ENCODE measurements around the gene DVL1. TPM values are rescaled to one million over a fixed set of nuclear protein-coding genes. Genes with fewer than 3 reads are reported as not detected.
"Not testable (repeated sequence)": the region's sequence is repeated elsewhere in the genome, so short reads cannot be mapped to it uniquely, and the experiment has no call there.

DVL1 gene
- total RNA-seq, 1 donor from 2014 or later, result 92.9 TPM

DNA sequence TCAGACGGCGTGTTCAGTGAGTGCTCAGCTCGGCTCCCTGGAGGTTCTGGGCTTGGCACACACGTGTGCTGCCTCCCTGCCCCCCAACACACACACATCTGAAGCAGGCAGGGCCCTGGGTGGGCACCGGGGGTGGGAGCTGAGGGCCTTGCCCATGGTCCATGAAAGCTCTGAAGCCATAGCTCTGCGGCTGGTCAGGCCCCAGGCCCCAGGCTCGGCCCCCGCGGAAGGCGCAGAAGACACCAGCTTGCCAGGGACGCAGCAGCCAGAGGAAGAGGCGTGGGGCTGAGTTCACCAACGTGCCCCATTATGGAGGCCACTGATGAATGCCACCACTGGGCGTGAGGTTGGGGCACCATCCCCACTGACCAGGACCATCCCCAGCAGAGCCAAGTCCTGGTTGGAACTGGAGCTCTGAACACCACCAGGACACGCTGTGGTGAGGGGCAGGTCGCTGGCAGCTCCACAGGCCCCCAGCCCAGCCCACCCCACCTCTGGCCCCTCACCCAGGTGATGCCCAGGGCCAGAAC, 21.6 kb upstream of the DVL1 start:
- no peaks in the 10 kb centered on the region for H3K27me3 Mint-ChIP-seq (ENCODE audit: unreplicated experiment)
- peaks cover 23% of the 10 kb centered on the region for H3K4me1 Mint-ChIP-seq (ENCODE audit: unreplicated experiment)
- peaks cover 3% of the 10 kb centered on the region for H3K36me3 Mint-ChIP-seq (ENCODE audit: unreplicated experiment)
- no peak for DNase-seq (ENCODE audit: extremely low spot score, unreplicated experiment)
- TF ChIP-seq, protein P1, sequence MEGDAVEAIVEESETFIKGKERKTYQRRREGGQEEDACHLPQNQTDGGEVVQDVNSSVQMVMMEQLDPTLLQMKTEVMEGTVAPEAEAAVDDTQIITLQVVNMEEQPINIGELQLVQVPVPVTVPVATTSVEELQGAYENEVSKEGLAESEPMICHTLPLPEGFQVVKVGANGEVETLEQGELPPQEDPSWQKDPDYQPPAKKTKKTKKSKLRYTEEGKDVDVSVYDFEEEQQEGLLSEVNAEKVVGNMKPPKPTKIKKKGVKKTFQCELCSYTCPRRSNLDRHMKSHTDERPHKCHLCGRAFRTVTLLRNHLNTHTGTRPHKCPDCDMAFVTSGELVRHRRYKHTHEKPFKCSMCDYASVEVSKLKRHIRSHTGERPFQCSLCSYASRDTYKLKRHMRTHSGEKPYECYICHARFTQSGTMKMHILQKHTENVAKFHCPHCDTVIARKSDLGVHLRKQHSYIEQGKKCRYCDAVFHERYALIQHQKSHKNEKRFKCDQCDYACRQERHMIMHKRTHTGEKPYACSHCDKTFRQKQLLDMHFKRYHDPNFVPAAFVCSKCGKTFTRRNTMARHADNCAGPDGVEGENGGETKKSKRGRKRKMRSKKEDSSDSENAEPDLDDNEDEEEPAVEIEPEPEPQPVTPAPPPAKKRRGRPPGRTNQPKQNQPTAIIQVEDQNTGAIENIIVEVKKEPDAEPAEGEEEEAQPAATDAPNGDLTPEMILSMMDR (IDR thresholded peaks at IDR 0.05), result no peak
- no peak overlapping the region for H3K27ac Mint-ChIP-seq (ENCODE audit: unreplicated experiment)
- no peaks in the 10 kb centered on the region for H3K9me3 Mint-ChIP-seq (ENCODE audit: unreplicated experiment)
- H3K4me3 Mint-ChIP-seq (ENCODE audit: unreplicated experiment), result no peak overlapping the region

DNA sequence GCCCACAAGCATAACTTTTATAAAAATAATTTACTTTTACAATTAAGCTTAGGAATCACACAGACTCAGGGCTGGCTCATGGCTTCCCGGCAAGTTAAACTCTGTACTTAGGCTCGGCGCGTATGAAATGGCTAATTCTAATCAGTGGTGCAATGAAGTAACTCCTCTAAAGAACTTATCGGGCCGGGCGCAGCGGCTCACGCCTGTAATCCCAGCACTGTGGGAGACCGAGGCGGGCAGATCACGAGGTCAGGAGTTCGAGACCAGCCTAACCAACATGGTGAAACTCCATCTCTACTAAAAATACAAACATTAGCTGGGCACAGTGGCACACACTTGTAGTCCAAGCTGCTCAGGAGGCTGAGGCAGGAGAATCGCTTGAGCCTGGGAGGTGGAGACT, 20.9 kb upstream of the DVL1 start:
- H3K9me3 Mint-ChIP-seq (ENCODE audit: unreplicated experiment); H3K4me3 Mint-ChIP-seq (ENCODE audit: unreplicated experiment); H3K36me3 Mint-ChIP-seq (ENCODE audit: unreplicated experiment); H3K27me3 Mint-ChIP-seq (ENCODE audit: unreplicated experiment); DNase-seq (ENCODE audit: extremely low spot score, unreplicated experiment); H3K27ac Mint-ChIP-seq (ENCODE audit: unreplicated experiment): not testable (repeated sequence)
- H3K4me1 Mint-ChIP-seq (ENCODE audit: unreplicated experiment), result peaks cover 23% of the 10 kb centered on the region

DNA sequence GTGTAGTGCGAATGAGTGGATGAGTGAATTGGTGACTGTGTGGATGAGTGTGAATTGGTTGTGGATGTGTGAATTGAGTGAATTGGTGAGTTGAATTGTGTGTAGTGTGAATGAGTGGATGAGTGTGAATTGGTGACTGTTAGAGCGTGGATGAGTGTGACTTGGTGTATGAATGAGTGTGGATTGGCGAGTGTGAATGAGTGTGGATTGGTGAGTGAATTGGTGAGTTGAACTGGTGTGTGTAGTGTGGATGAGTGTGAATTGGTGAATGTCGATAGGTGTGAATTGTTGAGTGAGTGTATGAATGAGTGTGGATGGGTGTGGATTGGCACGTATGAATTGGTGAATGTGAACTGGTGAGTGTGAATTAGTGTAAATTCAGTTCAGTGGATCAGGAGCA, 18.1 kb upstream of the DVL1 start:
- H3K27ac Mint-ChIP-seq (ENCODE audit: unreplicated experiment), result no peak overlapping the region

DNA sequence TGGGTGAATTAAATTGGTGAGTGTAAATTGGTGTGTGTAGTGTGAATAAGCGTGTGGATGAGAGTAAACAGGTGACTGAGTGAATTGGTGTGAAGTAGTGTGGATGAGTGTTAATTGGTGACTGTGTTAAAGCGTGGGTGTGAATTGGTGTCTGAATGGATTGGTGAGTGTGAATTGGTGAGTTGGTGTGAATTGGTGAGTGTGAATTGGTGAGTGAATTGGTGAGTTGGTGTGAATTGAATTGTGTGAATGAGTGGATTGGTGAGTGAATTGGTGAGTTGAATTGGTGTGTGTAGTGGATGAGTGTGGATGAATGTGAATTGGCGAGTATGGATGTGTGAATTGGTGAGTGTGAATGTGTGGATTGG, 17.5 kb upstream of the DVL1 start:
- no peak overlapping the region for H3K4me3 Mint-ChIP-seq (ENCODE audit: unreplicated experiment)
- TF ChIP-seq, protein P1 (IDR thresholded peaks at IDR 0.05), result no peak
- H3K27me3 Mint-ChIP-seq (ENCODE audit: unreplicated experiment), result no peaks in the 10 kb centered on the region
- H3K9me3 Mint-ChIP-seq (ENCODE audit: unreplicated experiment), result no peaks in the 10 kb centered on the region
- DNase-seq (ENCODE audit: extremely low spot score, unreplicated experiment), result no peak
- no peaks in the 10 kb centered on the region for H3K36me3 Mint-ChIP-seq (ENCODE audit: unreplicated experiment)
- H3K27ac Mint-ChIP-seq (ENCODE audit: unreplicated experiment), result no peak overlapping the region
- peaks cover 13% of the 10 kb centered on the region for H3K4me1 Mint-ChIP-seq (ENCODE audit: unreplicated experiment)

More for the DNA sequence above, 18.1 kb upstream of the DVL1 start:
- DNase-seq (ENCODE audit: extremely low spot score, unreplicated experiment), result no peak
- no peaks in the 10 kb centered on the region for H3K36me3 Mint-ChIP-seq (ENCODE audit: unreplicated experiment)
- H3K4me3 Mint-ChIP-seq (ENCODE audit: unreplicated experiment), result no peak overlapping the region
- TF ChIP-seq, protein P1 (IDR thresholded peaks at IDR 0.05), result no peak
- no peaks in the 10 kb centered on the region for H3K27me3 Mint-ChIP-seq (ENCODE audit: unreplicated experiment)
- no peaks in the 10 kb centered on the region for H3K9me3 Mint-ChIP-seq (ENCODE audit: unreplicated experiment)
- peaks cover 12% of the 10 kb centered on the region for H3K4me1 Mint-ChIP-seq (ENCODE audit: unreplicated experiment)

DNA sequence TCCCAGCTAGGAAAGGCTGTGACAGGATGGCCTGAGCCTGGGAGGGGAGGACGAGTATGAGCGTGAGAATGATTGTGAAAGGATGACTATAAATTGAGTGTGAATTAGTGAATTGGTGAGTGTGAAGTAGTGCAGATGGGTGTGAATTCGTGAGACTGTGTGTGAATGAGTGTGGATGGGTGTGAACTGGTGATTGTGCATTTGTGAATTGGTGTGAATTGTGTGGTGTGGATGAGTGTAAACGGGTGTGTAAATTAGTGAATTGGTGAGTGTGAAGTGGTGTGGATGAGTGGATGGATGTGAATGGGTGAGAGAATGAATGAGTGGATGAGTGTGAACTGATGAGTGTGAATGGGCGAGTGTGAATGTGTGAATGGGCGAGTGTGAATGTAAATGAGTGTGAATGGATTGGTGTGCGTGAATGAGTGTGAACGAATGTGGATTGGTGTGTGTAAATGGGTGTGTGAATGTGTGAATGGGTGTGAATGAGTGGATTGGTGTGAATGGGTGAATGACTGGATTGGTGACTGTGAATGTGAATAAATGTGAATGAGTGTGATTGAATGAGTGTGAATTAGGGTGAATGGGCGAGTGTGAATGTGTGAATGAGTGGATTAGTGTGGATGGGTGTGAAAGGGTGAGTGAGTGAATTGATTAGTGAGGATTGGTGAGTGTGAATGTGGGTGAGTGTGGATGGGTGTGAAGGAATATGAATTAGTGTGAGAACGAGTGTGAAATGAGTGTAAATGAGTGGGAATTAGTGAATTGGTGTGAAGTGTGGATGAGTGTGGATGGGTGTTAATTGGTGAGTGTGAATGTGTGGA, 16.9 kb upstream of the DVL1 start:
- no peaks in the 10 kb centered on the region for H3K36me3 Mint-ChIP-seq (ENCODE audit: unreplicated experiment)
- DNase-seq (ENCODE audit: extremely low spot score, unreplicated experiment), result no peak
- peaks cover 19% of the 10 kb centered on the region for H3K4me1 Mint-ChIP-seq (ENCODE audit: unreplicated experiment)
- no peak overlapping the region for H3K27ac Mint-ChIP-seq (ENCODE audit: unreplicated experiment)
- H3K9me3 Mint-ChIP-seq (ENCODE audit: unreplicated experiment), result no peaks in the 10 kb centered on the region
- H3K27me3 Mint-ChIP-seq (ENCODE audit: unreplicated experiment), result no peaks in the 10 kb centered on the region
- TF ChIP-seq, protein P1 (IDR thresholded peaks at IDR 0.05), result no peak
- no peak overlapping the region for H3K4me3 Mint-ChIP-seq (ENCODE audit: unreplicated experiment)
